HepG2 (cell line): Measurements from ENCODE around the gene UNCX.
"Not testable (repeated sequence)": the region's sequence is repeated elsewhere in the genome, so short reads cannot be mapped to it uniquely, and the experiment has no call there.

Experiments used
- HOXA9 ChIP-seq: sonication (generic); formaldehyde crosslinking; IDR thresholded peaks from 2 replicates; pipeline ENCODE4 v1.8.1; 2022; ENCODE audit warnings: missing genetic modification reagents, mild to moderate bottlenecking, moderate library complexity, borderline replicate concordance
- MZF1 ChIP-seq: sonication (generic); formaldehyde crosslinking; IDR thresholded peaks from 2 replicates; pipeline ENCODE4 v1.8.1; 2023; ENCODE audit warnings: mild to moderate bottlenecking, missing genetic modification reagents, borderline replicate concordance
- NFE2L2 ChIP-seq: fragments of 150-350 bp; IDR thresholded peaks from 2 replicates; pipeline ENCODE4 v1.6.1; 2014; ENCODE audit warnings: low read length
- PHB2 ChIP-seq: fragments of 450-650 bp; IDR thresholded peaks from 2 replicates; pipeline ENCODE4 v1.6.1; 2018; ENCODE audit not compliant: partially characterized antibody
- POLR2A ChIP-seq, 2 experiments: IDR thresholded peaks; 2 replicates each; pipeline ENCODE4 v1.6.1; 2011; ENCODE audit warnings: low read depth in 2 of 2, low read length in 2 of 2, mild to moderate bottlenecking in 1 of 2, moderate library complexity in 1 of 2; ENCODE audit not compliant: insufficient read depth in 1 of 2
- POLR2AphosphoS5 ChIP-seq: IDR thresholded peaks from 2 replicates; pipeline ENCODE4 v1.6.1; 2012; ENCODE audit warnings: low read depth, low read length
- RAD21 ChIP-seq: fragments of 450-650 bp; formaldehyde crosslinking; IDR thresholded peaks from 2 replicates; pipeline ENCODE4 v1.5.0; 2020; ENCODE audit warnings: mild to moderate bottlenecking
- SALL1 ChIP-seq: sonication (generic); formaldehyde crosslinking; IDR thresholded peaks from 2 replicates; pipeline ENCODE4 v1.8.0; 2022; ENCODE audit warnings: mild to moderate bottlenecking, missing genetic modification reagents
- ZNF24 ChIP-seq: fragments of 450-650 bp; IDR thresholded peaks from 2 replicates; pipeline ENCODE4 v1.6.1; 2017; ENCODE audit warnings: antibody characterized with exemption, mild to moderate bottlenecking
- ZNF460 ChIP-seq: sonication (generic); formaldehyde crosslinking; IDR thresholded peaks from 2 replicates; pipeline ENCODE4 v1.5.1; 2020; ENCODE audit warnings: missing genetic modification reagents, mild to moderate bottlenecking, borderline replicate concordance
- ZNF879 ChIP-seq: sonication (generic); formaldehyde crosslinking; IDR thresholded peaks from 2 replicates; pipeline ENCODE4 v1.8.1; 2023; ENCODE audit warnings: missing genetic modification reagents
- TF ChIP-seq, protein P1 (sequence below): sonication (generic); formaldehyde crosslinking; IDR thresholded peaks from 2 replicates; pipeline ENCODE4 v1.5.0; 2020; ENCODE audit warnings: mild to moderate bottlenecking, missing genetic modification reagents, moderate library complexity
- TF ChIP-seq, protein P2 (sequence below): sonication (generic); formaldehyde crosslinking; IDR thresholded peaks from 2 replicates; pipeline ENCODE4 v1.4.0; 2020; ENCODE audit warnings: low read depth, missing genetic modification reagents

DNA sequence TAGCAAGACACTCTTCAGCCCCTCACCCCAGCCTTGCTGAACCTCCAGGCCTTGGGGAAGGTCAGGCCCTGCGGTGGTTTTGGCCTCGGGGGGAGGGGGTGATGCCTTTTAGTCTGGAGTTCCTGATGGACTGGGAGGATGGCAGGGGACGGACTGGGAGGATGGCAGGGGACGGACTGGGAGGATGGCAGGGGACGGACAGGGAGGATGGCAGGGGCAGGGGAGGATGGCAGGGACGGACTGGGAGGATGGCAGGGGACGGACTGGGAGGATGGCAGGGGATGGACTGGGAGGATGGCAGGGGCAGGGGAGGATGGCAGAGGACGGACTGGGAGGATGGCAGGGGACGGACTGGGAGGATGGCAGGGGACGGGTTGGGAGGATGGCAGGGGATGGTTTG, 28.4 kb downstream of the UNCX start:
- not testable (repeated sequence) for TF ChIP-seq ZNF879; SALL1 (CRISPR knock-in tag); ZNF460 (CRISPR knock-in tag); RAD21; MZF1 (CRISPR knock-in tag); ZNF24; HOXA9 (CRISPR knock-in tag); NFE2L2; PHB2; POLR2A (IDR thresholded peaks at IDR 0.05; ENCODE audit: insufficient read depth in 1 of 2, low read depth in 2 of 2, low read length in 2 of 2); POLR2AphosphoS5
- TF ChIP-seq, protein P1, sequence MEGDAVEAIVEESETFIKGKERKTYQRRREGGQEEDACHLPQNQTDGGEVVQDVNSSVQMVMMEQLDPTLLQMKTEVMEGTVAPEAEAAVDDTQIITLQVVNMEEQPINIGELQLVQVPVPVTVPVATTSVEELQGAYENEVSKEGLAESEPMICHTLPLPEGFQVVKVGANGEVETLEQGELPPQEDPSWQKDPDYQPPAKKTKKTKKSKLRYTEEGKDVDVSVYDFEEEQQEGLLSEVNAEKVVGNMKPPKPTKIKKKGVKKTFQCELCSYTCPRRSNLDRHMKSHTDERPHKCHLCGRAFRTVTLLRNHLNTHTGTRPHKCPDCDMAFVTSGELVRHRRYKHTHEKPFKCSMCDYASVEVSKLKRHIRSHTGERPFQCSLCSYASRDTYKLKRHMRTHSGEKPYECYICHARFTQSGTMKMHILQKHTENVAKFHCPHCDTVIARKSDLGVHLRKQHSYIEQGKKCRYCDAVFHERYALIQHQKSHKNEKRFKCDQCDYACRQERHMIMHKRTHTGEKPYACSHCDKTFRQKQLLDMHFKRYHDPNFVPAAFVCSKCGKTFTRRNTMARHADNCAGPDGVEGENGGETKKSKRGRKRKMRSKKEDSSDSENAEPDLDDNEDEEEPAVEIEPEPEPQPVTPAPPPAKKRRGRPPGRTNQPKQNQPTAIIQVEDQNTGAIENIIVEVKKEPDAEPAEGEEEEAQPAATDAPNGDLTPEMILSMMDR (CRISPR knock-in tag): not testable (repeated sequence)
- TF ChIP-seq, protein P2, sequence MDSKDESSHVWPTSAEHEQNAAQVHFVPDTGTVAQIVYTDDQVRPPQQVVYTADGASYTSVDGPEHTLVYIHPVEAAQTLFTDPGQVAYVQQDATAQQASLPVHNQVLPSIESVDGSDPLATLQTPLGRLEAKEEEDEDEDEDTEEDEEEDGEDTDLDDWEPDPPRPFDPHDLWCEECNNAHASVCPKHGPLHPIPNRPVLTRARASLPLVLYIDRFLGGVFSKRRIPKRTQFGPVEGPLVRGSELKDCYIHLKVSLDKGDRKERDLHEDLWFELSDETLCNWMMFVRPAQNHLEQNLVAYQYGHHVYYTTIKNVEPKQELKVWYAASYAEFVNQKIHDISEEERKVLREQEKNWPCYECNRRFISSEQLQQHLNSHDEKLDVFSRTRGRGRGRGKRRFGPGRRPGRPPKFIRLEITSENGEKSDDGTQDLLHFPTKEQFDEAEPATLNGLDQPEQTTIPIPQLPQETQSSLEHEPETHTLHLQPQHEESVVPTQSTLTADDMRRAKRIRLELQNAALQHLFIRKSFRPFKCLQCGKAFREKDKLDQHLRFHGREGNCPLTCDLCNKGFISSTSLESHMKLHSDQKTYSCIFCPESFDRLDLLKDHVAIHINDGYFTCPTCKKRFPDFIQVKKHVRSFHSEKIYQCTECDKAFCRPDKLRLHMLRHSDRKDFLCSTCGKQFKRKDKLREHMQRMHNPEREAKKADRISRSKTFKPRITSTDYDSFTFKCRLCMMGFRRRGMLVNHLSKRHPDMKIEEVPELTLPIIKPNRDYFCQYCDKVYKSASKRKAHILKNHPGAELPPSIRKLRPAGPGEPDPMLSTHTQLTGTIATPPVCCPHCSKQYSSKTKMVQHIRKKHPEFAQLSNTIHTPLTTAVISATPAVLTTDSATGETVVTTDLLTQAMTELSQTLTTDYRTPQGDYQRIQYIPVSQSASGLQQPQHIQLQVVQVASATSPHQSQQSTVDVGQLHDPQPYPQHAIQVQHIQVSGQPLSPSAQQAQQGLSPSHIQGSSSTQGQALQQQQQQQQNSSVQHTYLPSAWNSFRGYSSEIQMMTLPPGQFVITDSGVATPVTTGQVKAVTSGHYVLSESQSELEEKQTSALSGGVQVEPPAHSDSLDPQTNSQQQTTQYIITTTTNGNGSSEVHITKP: not testable (repeated sequence)
